Measurements from ENCODE around the gene KNDC1. TPM values are rescaled to one million over a fixed set of nuclear protein-coding genes. Genes with fewer than 3 reads are reported as not detected.
"Not testable (repeated sequence)": the region's sequence is repeated elsewhere in the genome, so short reads cannot be mapped to it uniquely, and the experiment has no call there.

Gene KNDC1
- total RNA-seq, 2 donors from 2014 or later: 0.59 to 1.8 TPM

GRCh38 chr10:133131734-133132472 lies 28.1 kb upstream of the KNDC1 start:
- no peaks in the 10 kb centered on the region for H3K9me3 ChIP-seq
- no peak overlapping the region for H3K27ac ChIP-seq
- DNase-seq (ENCODE audit: low spot score): no peak
- no peaks in the 10 kb centered on the region for H3K27me3 ChIP-seq
- no peak for TF ChIP-seq CTCF (IDR thresholded peaks at IDR 0.05)
- H3K4me3 ChIP-seq: no peak overlapping the region
- H3K4me1 ChIP-seq: no peaks in the 10 kb centered on the region
- H3K36me3 ChIP-seq: no peaks in the 10 kb centered on the region

- no peaks in the 10 kb centered on the region for H3K9me3 ChIP-seq
- no peaks in the 10 kb centered on the region for H3K36me3 ChIP-seq
- H3K27me3 ChIP-seq: no peaks in the 10 kb centered on the region
- H3K27ac ChIP-seq: no peak overlapping the region
- no peak for DNase-seq (ENCODE audit: low spot score)
- H3K4me3 ChIP-seq: no peak overlapping the region
- no peak for TF ChIP-seq CTCF (IDR thresholded peaks at IDR 0.05)
- no peaks in the 10 kb centered on the region for H3K4me1 ChIP-seq
These were observed 27.3 kb upstream of the KNDC1 start for GRCh38 chr10:133132473-133133291.

- Histone ChIP-seq H3K27ac (no peak overlapping the region), H3K9me3 (no peaks in the 10 kb centered on the region), H3K4me3 (no peak overlapping the region), H3K36me3 (no peaks in the 10 kb centered on the region), H3K4me1 (no peaks in the 10 kb centered on the region), H3K27me3 (no peaks in the 10 kb centered on the region)
- TF ChIP-seq CTCF (IDR thresholded peaks at IDR 0.05): no peak
- no peak for DNase-seq (ENCODE audit: low spot score)
These were observed 26.4 kb upstream of the KNDC1 start for GRCh38 chr10:133133471-133134231.

- Histone ChIP-seq H3K4me3 (no peak overlapping the region), H3K27me3 (no peaks in the 10 kb centered on the region), H3K36me3 (no peaks in the 10 kb centered on the region), H3K4me1 (no peaks in the 10 kb centered on the region), H3K27ac (no peak overlapping the region), H3K9me3 (no peaks in the 10 kb centered on the region)
- TF ChIP-seq CTCF (IDR thresholded peaks at IDR 0.05): no peak
- DNase-seq (ENCODE audit: low spot score): no peak
These were observed 25.5 kb upstream of the KNDC1 start for GRCh38 chr10:133134411-133135115.

GRCh38 chr10:133135116-133135465 lies 24.9 kb upstream of the KNDC1 start:
- DNase-seq (ENCODE audit: low spot score): no peak
- TF ChIP-seq CTCF (IDR thresholded peaks at IDR 0.05): no peak

GRCh38 chr10:133137486-133138145 lies 22.4 kb upstream of the KNDC1 start:
- H3K27me3 ChIP-seq; H3K27ac ChIP-seq; DNase-seq (ENCODE audit: low spot score); H3K4me1 ChIP-seq; H3K36me3 ChIP-seq; H3K9me3 ChIP-seq; H3K4me3 ChIP-seq: not testable (repeated sequence)

More at GRCh38 chr10:133135116-133135465, 24.9 kb upstream of the KNDC1 start:
- Histone ChIP-seq H3K4me3 (no peak overlapping the region), H3K27me3 (no peaks in the 10 kb centered on the region), H3K9me3 (no peaks in the 10 kb centered on the region), H3K27ac (no peak overlapping the region), H3K36me3 (no peaks in the 10 kb centered on the region), H3K4me1 (no peaks in the 10 kb centered on the region)
